GM18507 (cell line): Measurements from ENCODE around the gene RERE.

Experiments
- DNase-seq: peaks from one replicate; pipeline ENCODE4 v3.0.0; 2011; ENCODE audit warnings: low read depth; ENCODE audit not compliant: insufficient read length; ENCODE audit errors: extremely low spot score
- FAIRE-seq: peaks from 2 replicates; lab custom pipeline; 2011; peaks lifted over from hg19 to GRCh38; lab: Jason Lieb, UNC

RERE gene

GRCh38 chr1:8377271-8377981 is 440.0 kb downstream of the RERE start:
- FAIRE-seq (no peak), DNase-seq (no peak)

GRCh38 chr1:8376358-8376840 is 441.0 kb downstream of the RERE start:
- DNase-seq (no peak), FAIRE-seq (no peak)

GRCh38 chr1:8374812-8375211 is 442.6 kb downstream of the RERE start:
- no peak for DNase-seq
- peak; percentile 71 for FAIRE-seq

- no peak for FAIRE-seq
- no peak for DNase-seq
Observed at GRCh38 chr1:8374356-8374755, 443.1 kb downstream of the RERE start.

- no peak for FAIRE-seq
- DNase-seq: no peak
Observed at GRCh38 chr1:8373581-8374241, 443.7 kb downstream of the RERE start.

GRCh38 chr1:8373125-8373524 is 444.3 kb downstream of the RERE start:
- DNase-seq: no peak
- FAIRE-seq: no peak

- no peak for FAIRE-seq
- DNase-seq: no peak
Observed at GRCh38 chr1:8371372-8371991, 446.0 kb downstream of the RERE start.

GRCh38 chr1:8370905-8371315 is 446.5 kb downstream of the RERE start:
- FAIRE-seq (no peak), DNase-seq (no peak)

- DNase-seq (no peak), FAIRE-seq (no peak)
Observed at GRCh38 chr1:8370046-8370881, 447.2 kb downstream of the RERE start.

GRCh38 chr1:8368956-8369639 is 448.3 kb downstream of the RERE start:
- DNase-seq: no peak
- FAIRE-seq: no peak

- FAIRE-seq (no peak), DNase-seq (no peak)
Observed at GRCh38 chr1:8367571-8368194, 449.8 kb downstream of the RERE start.

GRCh38 chr1:8365661-8366362 is 451.6 kb downstream of the RERE start:
- no peak for DNase-seq
- FAIRE-seq: no peak

GRCh38 chr1:8364528-8365442 is 452.7 kb downstream of the RERE start:
- no peak for FAIRE-seq
- DNase-seq: no peak

GRCh38 chr1:8363767-8364301 is 453.6 kb downstream of the RERE start:
- DNase-seq (no peak), FAIRE-seq (no peak)

- FAIRE-seq (no peak), DNase-seq (no peak)
Observed at GRCh38 chr1:8363186-8363766, 454.2 kb downstream of the RERE start.

GRCh38 chr1:8362701-8363101 is 454.7 kb downstream of the RERE start:
- DNase-seq: no peak
- no peak for FAIRE-seq
